RWPE1 (cell line): ENCODE data around the gene TEX55.
"Not testable (repeated sequence)": the region's sequence is repeated elsewhere in the genome, so short reads cannot be mapped to it uniquely, and the experiment has no call there.

Experiments
- CTCF ChIA-PET: fragments of 350-600 bp; sonication (Branson Sonifier 250); formaldehyde crosslinking; extraction: SDS; loops from one replicate; lab custom pipeline; 2021; lab: Yijun Ruan, JAX
- POLR2A ChIA-PET: fragments of 400-600 bp; formaldehyde crosslinking; extraction: SDS; loops from one replicate; lab custom pipeline; 2020; ENCODE audit warnings: antibody characterized with exemption; ENCODE audit not compliant: low non-redundant PET; lab: Yijun Ruan, JAX
- DNase-seq: peaks from one replicate; pipeline ENCODE4 v3.0.0; 2012; ENCODE audit warnings: low spot score
- H3K27ac ChIP-seq: fragments of 450-650 bp; 2 replicates; pipeline ENCODE4 v1.5.1; 2017
- TF ChIP-seq, protein P1 (sequence below): fragments of 450-650 bp; conservative IDR thresholded peaks from 2 replicates; pipeline ENCODE4 v1.5.1; 2017; ENCODE audit warnings: low read depth, mild to moderate bottlenecking

Gene TEX55

DNA sequence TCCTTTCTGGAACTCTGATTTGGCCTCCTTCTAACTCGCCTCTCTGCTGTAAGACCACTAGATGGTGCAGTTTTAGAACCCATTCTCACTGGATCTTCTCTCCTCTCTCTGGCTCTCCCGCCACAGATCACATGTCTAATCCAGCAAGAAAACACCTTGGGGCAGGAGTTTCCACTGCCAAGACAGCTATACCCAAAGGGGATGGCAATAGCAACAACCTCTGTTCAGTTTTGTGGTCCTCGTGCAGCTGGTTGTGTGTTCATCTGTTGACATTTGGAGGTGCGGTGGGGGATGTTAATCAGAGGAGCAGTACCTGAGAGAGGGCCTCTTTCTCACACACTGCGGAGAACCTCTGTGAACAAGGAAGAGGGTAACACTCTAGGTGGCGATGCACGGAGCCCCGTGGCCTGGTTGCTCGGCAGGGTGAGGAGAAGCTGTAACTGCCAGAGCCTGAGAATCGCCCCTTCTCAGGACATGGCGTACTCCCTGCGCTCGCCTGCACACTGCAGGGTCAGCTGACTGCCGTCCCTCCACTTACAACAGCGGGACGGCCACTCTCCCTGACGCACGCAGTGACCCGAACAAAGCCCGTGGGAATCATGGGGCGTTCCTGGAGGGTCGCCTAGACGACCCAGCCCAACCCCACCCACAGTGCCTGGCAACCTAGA lies at the start of gene TEX55:
Gene TEX55, plus strand, starts transcription at position 666 of the 668 bp plus-strand sequence. CDS start 25 bp downstream, outside the sequence.
- ChIA-PET POLR2A (no interaction called here), CTCF (interaction anchor here (1.2 kb wide), 1 partner anchor 96 kb away, joined by 9 read pairs; no protein-coding TSS in a partner anchor)
- TF ChIP-seq, protein P1, sequence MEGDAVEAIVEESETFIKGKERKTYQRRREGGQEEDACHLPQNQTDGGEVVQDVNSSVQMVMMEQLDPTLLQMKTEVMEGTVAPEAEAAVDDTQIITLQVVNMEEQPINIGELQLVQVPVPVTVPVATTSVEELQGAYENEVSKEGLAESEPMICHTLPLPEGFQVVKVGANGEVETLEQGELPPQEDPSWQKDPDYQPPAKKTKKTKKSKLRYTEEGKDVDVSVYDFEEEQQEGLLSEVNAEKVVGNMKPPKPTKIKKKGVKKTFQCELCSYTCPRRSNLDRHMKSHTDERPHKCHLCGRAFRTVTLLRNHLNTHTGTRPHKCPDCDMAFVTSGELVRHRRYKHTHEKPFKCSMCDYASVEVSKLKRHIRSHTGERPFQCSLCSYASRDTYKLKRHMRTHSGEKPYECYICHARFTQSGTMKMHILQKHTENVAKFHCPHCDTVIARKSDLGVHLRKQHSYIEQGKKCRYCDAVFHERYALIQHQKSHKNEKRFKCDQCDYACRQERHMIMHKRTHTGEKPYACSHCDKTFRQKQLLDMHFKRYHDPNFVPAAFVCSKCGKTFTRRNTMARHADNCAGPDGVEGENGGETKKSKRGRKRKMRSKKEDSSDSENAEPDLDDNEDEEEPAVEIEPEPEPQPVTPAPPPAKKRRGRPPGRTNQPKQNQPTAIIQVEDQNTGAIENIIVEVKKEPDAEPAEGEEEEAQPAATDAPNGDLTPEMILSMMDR, result peak; percentile 61
- no peak within 1 kb of the TSS for H3K27ac ChIP-seq
- peak; percentile 64 for DNase-seq

DNA sequence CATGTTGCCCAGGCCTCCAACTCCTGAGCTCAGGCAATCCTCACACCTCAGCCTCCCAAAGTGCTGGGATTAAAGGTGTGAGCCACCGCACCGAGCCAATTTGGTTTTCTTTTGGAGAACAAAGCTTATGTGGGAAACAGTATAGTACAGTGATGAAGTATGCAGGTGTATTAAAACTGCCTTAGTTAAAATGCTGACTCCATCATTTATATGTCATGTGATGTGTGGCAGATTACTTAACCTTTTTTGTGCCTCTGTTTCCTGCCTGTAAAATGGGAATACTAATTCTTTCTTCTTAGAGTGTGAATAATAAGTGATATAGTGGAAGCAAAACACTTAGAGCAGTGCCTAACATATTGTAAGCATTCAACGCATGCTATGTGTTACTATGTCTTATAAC lies 48.0 kb upstream of the TEX55 start:
- TF ChIP-seq, protein P1, result no peak
- ChIA-PET POLR2A (no interaction called here), CTCF (interaction anchor here (0.7 to 4.1 kb wide), 5 partner anchors 58 to 216 kb away, joined by 3 to 57 read pairs (median 7); partner anchors contain the start of gene IGSF11)

DNA sequence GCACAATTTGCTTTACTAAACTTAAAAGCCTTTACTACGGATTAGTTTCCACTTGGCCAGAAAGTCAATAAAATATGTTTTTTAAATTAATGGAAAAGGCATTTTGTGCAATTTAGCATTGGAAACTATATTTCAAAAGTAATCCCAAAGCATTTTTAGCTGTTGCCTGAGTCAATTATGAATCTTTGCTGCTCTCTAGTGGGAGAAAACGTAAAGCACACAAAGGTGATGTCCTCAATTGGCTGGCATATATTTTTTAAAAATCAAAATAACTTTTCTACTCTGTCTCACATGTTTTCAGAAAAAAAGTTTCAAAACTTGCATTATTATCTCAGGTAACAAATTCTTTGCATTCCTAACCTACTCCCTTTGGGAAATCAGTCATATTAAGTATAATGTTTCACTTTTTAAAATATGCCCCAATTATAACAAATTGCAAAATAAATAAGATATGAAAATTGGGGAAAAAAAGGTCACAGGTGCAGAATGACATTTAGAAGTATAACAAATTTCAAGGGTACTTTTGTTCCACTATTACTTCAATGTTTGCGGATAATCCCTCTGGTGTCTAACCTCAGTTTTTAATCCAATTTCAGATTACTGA lies 47.2 kb upstream of the TEX55 start:
- DNase-seq, result peak; percentile 36
- ChIA-PET POLR2A (no interaction called here), CTCF (interaction anchor here (0.7 to 4.1 kb wide), 5 partner anchors 59 to 217 kb away, joined by 4 to 57 read pairs (median 7); partner anchors contain the start of gene IGSF11)
- TF ChIP-seq, protein P1, result peak; percentile 71
- no peak overlapping the region for H3K27ac ChIP-seq

More for the DNA sequence above, 48.0 kb upstream of the TEX55 start:
- H3K27ac ChIP-seq, result no peak overlapping the region
- DNase-seq, result no peak

DNA sequence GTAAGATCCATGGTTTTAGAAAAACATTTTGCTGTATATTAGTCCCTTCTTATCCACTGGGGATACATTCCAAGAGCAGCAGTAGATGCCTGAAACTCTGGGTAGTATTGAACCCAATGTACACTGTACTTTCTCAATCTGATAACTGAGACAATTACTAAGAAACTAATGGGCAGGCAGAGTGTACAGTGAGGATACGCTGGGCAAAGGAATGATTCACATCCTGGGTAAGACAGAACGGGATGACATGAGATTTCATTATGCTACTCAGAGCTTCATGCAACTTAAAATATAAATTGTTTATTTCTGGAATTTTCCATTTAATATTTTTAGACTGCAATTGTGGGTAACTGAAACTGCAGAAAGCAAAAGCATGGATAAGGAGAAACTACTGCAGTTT lies 46.2 kb upstream of the TEX55 start:
- H3K27ac ChIP-seq, result no peak overlapping the region
- ChIA-PET CTCF (interaction anchor here (0.6 to 4.1 kb wide), 2 partner anchors 215 to 288 kb away, joined by 3 to 57 read pairs; no protein-coding TSS in a partner anchor), POLR2A (no interaction called here)
- DNase-seq, result no peak
- TF ChIP-seq, protein P1, result no peak

DNA sequence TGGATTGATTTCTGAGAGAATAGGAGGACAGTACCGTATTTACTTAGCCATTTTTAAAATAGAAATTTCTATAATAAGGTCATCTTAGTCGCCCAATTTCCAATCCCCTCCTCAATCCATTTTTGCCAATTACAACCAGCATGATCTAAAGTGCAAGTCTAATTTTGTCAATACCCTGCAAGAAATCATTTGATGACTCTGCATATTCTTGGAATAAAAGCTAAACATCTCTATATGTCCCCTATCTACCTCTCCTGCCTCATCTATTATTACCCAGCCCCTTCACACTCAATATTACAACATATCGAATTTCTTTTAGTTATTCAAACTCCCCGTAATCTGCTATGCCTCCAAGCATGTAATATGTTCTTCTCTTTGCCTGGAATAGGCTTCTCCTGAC lies 41.9 kb upstream of the TEX55 start:
- DNase-seq, result no peak
- ChIA-PET CTCF (no interaction called here), POLR2A (no interaction called here)
- TF ChIP-seq, protein P1, result no peak
- no peak overlapping the region for H3K27ac ChIP-seq

DNA sequence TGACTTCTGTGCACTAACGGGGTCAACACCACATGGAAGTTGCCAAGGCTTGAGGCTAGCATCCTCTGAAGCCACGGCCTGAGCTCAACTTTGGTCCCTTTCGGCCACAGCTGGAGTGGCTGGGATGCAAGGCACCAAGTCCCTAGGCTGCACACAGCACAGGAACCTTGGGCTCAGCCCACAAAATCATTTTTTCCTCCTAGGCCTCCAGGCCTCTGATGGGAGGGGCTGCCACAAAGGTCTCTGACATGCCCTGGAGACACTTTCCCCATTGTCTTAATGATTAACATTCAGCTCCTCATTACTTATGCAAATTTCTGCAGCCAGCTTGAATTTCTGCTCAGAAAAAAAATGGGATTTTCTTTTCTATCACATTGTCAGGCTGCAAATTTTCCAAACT lies 27.6 kb upstream of the TEX55 start:
- CTCF ChIA-PET, POLR2A ChIA-PET: not testable (repeated sequence)

DNA sequence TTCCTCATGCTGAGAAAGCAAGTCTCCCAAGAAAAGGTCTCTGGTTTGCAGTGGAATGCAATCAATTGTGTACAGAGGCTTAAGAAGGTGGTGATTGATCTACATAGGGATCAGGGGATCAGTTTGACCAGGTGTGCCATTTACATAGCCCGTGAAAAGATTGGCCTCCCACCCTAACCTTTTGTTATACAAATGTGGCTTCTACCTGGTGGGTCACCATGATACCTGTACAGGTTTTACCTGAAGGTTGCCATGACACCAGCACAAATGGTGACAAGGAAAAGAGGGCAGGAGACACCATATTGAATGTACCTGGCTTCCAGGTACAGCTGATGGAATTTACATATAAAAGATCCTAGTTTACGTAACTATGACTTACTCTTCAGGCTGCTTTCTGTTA lies 25.5 kb upstream of the TEX55 start:
- ChIA-PET POLR2A (no interaction called here), CTCF (no interaction called here)
- TF ChIP-seq, protein P1, result no peak
- H3K27ac ChIP-seq, result no peak overlapping the region
- DNase-seq, result no peak

More for the DNA sequence above, 27.6 kb upstream of the TEX55 start:
- DNase-seq, H3K27ac ChIP-seq: not testable (repeated sequence)
